Fibroblast of villous mesenchyme (primary cell): ENCODE results near the gene ZNF407. TPM values are rescaled to one million over a fixed set of nuclear protein-coding genes. Genes with fewer than 3 reads are reported as not detected.

Experiments
- DNase-seq: peaks from one replicate; pipeline ENCODE4 v3.0.0-alpha.2; 2010; ENCODE audit warnings: low read depth
- H3K4me3 ChIP-seq: 2 replicates; pipeline ENCODE4 v1.5.1; 2011; ENCODE audit warnings: low read depth, mild to moderate bottlenecking, low read length
- total RNA-seq: library from RNA; depleted of rRNA; stranded (reverse); fragments of >200 nt; gene quantifications from 2 replicates; pipeline ENCODE4 v1.2.3, GENCODE V29; 2012
- TF ChIP-seq, protein P1 (sequence below): IDR thresholded peaks from 2 replicates; pipeline ENCODE4 v1.5.1; 2012; ENCODE audit warnings: low read depth, mild to moderate bottlenecking, low read length; ENCODE audit not compliant: insufficient read depth

Gene ZNF407
- total RNA-seq, 1 donor: 22.0 TPM

DNA sequence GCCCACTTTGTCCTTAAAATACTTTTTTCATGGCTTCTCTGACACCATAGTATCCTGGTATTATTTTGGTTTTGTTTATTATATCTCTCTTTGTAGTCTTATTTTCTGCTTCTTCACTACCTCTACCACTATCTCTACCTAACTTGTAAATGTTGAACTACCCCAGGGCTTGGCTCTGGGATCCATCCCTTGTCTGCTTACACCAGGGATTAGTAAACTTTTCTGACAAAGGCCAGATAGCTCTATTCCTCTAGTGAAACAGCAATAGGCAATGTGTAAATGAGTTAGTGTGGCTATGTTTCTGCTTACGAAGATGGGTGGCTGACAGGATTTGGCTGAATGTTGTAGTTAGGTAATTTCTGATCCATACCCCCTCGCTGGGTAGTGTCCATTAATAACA lies 76.8 kb downstream of the ZNF407 start:
- DNase-seq: peak; percentile 16
- TF ChIP-seq, protein P1, sequence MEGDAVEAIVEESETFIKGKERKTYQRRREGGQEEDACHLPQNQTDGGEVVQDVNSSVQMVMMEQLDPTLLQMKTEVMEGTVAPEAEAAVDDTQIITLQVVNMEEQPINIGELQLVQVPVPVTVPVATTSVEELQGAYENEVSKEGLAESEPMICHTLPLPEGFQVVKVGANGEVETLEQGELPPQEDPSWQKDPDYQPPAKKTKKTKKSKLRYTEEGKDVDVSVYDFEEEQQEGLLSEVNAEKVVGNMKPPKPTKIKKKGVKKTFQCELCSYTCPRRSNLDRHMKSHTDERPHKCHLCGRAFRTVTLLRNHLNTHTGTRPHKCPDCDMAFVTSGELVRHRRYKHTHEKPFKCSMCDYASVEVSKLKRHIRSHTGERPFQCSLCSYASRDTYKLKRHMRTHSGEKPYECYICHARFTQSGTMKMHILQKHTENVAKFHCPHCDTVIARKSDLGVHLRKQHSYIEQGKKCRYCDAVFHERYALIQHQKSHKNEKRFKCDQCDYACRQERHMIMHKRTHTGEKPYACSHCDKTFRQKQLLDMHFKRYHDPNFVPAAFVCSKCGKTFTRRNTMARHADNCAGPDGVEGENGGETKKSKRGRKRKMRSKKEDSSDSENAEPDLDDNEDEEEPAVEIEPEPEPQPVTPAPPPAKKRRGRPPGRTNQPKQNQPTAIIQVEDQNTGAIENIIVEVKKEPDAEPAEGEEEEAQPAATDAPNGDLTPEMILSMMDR: no peak
- H3K4me3 ChIP-seq: no peak overlapping the region

DNA sequence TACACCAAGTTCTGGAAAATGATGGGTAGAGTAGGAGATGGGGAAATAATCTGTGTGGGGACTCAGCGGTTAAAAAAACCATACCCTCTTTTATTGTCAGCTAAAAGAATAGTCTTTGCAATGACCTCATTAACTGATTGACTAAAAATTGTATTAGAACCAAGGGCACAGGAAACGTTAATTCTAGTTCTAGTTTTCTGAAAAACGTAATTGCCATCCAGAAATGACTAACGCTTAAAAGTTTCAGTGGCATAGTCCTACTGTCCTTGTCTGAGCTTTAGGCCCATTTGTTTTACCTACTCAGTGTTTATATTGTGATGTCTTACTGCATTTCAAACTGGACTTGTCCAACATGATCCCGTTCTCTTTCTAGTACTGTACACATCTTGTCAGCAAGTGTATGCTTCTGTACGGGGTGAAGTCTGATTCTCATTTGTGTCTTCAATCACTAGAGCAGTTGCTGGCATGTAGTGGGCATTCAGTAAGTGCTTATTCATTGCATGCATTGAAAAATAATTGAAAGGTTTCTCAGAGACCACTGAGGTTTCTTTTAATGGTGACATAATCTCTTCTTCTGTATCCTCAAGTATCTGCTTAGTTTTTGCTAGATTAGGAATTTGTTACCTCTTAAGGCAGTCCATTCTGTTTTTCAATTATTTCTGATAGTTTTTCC lies 81.5 kb downstream of the ZNF407 start:
- no peak for DNase-seq
- H3K4me3 ChIP-seq: no peak overlapping the region
- TF ChIP-seq, protein P1: no peak

DNA sequence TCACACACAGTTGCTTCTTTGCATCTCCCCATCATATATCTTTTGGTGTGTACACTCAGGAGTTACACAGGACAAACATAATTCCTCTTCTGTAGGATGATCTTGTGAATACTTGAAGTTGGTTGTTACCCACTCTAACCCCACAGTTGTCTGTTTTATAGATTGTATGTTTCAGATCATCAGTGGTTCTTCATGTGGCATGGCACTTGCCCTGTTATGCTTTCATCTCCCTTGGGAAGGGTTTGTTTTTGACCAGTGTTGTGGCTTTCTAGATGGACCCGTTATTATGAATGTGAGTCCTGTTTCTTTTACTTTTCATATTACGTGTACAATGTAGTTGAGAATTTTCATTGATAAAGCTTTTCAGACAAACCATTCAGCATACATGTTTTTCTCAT lies 82.0 kb downstream of the ZNF407 start:
- no peak overlapping the region for H3K4me3 ChIP-seq
- no peak for DNase-seq
- TF ChIP-seq, protein P1: no peak

DNA sequence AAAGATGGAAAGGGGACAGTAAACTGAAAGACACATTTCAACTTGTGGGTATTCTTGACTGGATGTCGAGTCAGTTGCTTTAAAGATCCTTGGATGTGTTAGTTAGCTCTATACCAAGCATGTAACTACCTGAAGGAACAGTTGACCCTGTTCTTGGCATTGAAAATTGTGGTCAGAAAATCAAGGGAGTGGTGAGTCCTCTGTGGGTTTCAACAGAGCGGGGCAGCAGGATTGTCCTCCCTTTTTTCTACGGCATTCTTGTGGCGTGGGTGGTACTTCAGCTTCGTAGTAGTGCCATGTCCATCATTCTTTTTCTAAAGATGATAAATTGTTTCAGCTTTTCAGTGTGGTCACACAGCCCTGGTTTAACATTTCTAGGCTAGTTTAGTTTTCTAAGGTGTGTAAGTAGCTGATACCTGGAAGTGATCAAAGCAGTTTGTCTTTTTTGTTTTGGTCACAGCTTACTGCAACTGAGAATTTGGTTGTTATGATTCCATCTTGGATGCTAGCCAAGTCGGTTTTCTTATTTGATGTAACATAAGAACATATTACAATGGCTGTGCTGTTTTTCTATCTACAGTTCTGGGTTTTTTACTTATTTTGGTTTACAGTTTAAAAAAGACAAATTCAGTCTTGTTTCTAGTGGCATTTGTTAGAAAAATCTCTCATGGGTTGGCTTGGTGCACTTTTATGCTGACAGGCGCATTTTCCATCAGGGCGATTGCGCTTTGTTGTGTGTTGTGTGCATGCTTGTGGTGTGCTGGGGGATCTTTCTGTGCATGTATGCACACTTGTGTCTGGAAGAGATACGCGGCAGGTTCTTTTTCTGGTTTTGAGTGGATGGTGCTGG lies 84.7 kb downstream of the ZNF407 start:
- no peak overlapping the region for H3K4me3 ChIP-seq
- no peak for DNase-seq
- TF ChIP-seq, protein P1: no peak

DNA sequence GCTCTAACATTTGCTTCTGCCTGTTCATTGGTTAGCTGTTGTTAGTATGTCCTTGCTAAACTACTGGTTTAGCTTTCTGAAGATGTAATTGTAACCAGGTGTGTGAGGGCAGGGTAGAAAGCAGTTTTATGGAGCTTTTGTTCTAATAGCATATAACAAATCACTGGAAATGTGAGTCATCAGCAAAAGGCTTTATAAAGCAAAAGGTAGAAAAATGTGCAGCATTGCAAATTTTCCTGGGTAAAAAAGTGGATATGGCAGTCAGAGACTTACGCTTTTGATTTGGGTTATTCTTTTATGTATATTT lies 85.3 kb downstream of the ZNF407 start:
- TF ChIP-seq, protein P1: no peak
- no peak overlapping the region for H3K4me3 ChIP-seq
- peak; percentile 21 for DNase-seq

DNA sequence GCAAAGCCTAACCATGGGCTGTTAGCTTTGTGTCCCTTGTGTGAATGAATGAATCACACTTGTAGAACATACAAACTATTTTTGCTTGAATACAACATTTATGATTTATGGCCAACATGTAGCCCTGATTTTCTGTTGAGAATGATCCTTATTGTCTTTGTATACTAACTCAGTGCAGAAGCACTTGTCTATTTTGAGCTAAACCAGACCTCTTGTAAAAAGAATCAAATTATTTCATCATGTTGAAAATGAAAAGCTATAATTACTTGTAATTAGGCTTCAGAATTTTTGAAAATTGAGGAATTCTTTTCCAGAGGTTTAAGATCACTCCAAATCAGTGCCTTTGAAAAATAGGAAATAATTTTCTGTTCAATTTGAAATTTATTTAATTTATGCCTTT lies 85.9 kb downstream of the ZNF407 start:
- TF ChIP-seq, protein P1: no peak
- DNase-seq: no peak
- H3K4me3 ChIP-seq: no peak overlapping the region
